HG03045 (cell line): ENCODE results near the gene INO80.
"Not testable (repeated sequence)": the region's sequence is repeated elsewhere in the genome, so short reads cannot be mapped to it uniquely, and the experiment has no call there.

Experiments
- ATAC-seq: cut with Tn5 transposase; IDR thresholded peaks from one replicate; pipeline ENCODE4 v1.9.1; 2021; ENCODE audit warnings: mild to moderate bottlenecking, moderate library complexity; ENCODE audit not compliant: unreplicated experiment

INO80 gene

GRCh38 chr15:41116116-41116961 is at the start of gene INO80:
Gene INO80 (minus strand): TSS chr15:41116280. CDS start chr15:41096310, 19,970 bp downstream.
- ATAC-seq = peak; percentile 75

DNA sequence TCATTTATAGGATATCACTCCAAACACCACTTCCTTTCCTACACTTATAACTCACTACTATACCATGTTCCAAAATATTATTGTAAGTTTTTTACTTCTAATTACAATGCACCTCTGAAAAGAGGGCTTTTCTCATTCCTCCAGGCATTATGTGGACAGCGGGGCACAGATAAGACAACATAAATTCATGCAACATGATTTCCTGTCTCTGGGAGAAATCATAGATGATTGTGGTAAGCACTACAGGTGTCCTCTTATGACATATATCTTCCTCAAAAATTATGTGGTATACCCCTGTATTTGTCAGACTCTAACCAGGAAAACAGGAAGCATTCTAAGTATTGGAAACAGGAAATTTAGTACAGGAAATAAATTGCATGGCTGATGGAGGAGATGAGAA is 45.7 kb upstream of the INO80 start:
- ATAC-seq = no peak

DNA sequence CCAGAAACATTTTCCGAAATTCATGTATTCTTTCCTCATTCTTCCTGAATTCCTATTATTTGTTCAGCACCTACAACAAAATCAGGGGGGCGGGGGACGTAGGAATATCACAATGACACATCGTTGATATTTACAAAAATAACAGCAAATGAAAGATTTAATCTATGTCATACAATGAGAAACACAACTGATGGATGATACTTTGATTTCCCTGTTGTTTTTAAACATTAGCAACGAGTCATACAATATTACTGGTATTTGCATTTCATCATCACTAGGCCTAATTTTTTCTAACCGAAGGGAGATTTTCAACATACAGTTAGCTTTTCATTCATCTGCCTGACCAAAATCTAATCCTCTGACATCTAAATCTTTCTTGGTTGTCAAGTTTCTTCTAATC is 45.3 kb upstream of the INO80 start:
- ATAC-seq = no peak

DNA sequence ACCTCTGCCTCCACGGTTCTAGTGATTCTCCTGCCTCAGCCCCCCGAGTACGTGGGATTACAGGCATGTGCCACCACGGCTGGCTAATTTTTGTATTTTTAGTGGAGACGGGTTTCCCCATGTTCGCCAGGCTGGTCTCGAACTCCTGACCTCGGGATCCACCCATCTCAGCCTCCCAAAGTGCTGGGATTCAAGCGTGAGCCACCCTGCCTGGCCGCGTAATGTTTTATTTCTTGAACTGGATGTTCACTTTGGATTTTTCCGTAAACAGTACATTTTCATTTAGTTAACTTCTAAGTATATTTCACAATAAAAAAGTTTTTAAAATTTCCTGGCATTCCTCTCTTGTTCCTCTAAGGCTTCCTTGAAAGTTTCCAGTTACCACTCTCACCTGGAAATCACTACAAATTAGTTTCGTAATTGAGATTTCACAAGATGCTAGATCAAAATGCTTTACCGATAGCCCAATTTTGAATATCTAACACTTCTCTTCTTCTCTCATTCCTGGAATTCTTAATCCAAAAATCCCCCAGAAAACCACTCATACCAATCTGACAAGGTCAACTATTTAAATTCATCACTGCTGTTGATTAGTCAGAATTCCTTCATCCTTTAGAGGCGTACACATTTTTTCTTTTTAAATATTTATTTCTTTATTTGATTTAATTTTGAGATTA is 44.7 kb upstream of the INO80 start:
- no peak for ATAC-seq

- no peak for ATAC-seq
Measured at GRCh38 chr15:41154412-41154811, 38.3 kb upstream of the INO80 start.

- no peak for ATAC-seq
Measured at GRCh38 chr15:41153733-41154132, 37.7 kb upstream of the INO80 start.

DNA sequence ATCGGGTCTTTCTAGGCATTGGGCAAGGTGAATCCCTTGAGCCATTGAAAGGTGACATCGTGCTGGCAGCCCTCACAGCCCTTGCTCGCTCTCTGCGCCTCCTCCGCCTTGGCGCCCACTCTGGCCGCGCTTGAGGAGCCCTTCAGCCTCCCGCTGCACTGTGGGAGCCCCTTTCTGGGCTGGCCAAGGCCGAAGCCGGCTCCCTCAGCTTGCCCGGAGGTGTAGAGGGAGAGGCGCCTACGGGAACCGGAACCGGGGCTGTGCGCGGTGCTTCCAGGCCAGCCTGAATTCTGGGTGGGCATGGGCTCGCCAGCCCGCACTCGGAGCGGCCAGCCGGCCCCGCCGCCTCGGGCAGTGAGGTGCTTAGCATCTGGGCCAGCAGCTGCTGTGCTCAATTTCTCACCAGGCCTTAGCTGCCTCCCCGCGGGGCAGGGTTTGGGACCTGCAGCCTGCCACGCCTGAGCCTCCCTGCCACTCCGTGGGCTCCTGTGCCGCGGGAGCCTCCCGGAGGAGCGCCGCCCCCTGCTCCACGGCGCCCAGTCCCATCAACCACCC is 35.4 kb upstream of the INO80 start:
- ATAC-seq = no peak

GRCh38 chr15:41150279-41150678 is 34.2 kb upstream of the INO80 start:
- ATAC-seq = no peak

GRCh38 chr15:41148065-41148464 is 32.0 kb upstream of the INO80 start:
- no peak for ATAC-seq

DNA sequence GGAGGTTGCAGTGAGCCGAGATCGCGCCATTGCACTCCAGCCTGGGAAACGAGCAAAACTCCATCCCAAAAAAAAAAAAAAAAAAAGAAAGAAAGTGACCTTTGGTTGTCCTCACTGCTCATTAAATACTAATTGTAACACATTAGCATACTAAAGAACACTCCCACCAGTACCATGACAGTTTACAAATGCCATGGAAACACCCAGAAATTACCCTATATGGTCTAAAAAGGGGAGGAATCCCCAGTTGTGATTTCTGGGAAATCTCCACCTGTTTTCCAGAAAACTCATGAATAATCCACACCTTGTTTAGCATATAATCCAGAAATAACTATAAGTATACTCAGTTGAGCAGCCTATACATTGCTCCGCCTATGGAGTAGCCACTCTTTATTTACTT is 23.5 kb upstream of the INO80 start:
- no peak for ATAC-seq

GRCh38 chr15:41139112-41139511 is 23.0 kb upstream of the INO80 start:
- ATAC-seq = not testable (repeated sequence)

DNA sequence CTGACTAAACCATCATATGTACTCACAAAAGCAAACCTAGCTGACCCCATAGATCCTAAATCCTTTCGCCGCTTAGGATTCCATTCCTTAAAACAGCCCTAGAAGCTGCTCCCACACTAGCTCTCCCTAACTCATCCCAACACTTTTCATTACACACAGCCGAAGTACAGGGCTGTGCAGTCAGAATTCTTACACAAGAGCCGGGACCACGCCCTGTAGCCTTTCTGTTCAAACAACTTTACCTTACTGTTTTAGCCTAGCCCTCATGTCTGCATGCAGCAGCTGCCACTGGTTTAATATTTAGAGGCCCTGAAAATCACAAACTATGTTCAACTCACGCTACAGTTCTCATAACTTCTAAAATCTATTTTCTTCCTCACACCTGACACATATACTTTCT is 19.5 kb upstream of the INO80 start:
- not testable (repeated sequence) for ATAC-seq

DNA sequence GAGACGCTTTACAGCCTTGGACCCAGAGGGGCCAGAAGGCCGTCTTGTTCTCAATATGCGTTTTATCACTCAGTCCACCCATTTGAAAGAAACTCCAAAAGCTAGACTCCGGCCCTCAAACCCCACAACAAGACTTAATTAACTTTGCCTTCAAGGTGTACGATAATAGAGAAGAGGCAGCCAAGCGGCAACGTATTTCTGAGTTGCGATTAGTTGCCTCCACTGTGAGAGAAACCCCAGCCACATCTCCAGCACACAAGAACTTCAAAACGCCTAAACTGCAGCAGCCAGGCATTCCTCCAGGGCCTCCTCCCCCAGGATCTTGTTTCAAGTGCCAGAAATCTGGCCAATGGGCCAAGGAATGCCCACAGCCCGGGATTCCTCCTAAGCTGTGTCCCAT is 17.4 kb upstream of the INO80 start:
- no peak for ATAC-seq

GRCh38 chr15:41132094-41132493 is 16.0 kb upstream of the INO80 start:
- ATAC-seq = not testable (repeated sequence)

DNA sequence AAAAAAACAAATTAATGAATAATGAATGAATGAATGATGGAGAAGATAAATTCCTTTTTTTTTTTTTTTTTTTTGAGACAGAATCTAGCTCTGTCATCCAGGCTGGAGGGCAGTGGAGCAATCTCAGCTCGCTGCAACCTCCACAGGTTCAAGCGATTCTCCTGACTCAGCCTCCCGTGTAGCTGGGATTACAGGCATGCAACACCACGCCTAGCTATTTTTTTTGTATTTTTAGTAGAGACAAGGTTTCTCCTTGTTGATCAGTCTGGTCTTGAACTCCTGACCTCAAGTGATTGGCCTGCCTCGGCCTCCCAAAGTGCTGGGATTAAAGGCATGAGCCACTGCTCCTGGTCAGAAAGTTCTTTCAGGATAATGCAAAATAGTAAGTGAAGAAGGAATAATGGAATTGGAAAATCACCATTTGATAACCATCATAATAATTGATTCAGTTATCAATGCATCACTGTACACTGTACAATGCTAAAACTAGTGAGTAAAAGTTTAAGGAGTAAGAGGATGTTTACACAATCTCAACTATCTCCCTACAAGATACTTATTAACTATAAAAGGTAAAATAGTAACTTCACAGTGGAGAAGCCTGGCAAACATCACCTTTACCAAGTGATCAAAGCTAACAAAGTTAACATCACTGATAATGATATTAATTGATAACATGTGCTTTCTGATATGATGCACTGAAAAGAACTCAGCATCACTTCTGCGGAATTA is 12.3 kb upstream of the INO80 start:
- no peak for ATAC-seq

GRCh38 chr15:41125931-41126642 is 10.0 kb upstream of the INO80 start:
- no peak for ATAC-seq

GRCh38 chr15:41125063-41125669 is 9.1 kb upstream of the INO80 start:
- no peak for ATAC-seq

DNA sequence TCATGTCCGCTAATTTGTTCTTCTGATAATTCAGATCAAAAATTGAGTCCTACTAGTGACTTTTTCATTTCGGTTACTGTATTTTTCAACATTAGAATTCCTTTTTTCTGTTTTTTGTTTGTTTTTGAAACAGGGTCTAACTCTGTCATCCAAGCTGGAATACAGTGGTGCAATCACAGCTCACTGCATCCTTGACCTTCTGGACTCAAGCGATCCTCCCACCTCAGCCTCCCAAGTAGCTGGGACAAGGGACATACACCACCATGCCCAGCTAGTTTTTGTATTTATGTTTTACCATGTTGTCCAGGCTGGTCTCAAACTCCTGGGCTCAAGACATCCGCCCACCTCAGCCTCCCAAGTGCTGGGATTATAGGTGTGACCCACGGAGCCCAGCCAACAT is 8.0 kb upstream of the INO80 start:
- no peak for ATAC-seq

DNA sequence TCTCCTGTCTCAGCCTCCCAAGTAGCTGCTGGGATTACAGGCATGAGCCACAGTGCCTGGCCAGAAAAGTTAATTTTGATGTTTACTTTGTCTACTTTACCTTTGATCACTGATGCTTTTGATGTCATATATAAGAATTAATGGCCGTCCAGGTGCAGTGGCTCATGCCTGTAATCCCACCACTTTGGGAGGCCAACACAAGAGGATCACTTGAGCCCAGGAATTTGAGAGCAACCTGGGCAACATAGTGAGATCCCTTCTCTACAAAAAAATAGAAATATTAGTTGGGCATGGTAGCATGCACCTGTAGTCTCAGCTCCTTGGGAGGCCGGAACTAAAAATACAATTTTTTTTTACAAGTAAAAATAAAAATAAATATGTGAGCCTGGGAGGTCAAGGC is 6.8 kb upstream of the INO80 start:
- no peak for ATAC-seq

- no peak for ATAC-seq
Measured at GRCh38 chr15:41121951-41122350, 5.9 kb upstream of the INO80 start.

DNA sequence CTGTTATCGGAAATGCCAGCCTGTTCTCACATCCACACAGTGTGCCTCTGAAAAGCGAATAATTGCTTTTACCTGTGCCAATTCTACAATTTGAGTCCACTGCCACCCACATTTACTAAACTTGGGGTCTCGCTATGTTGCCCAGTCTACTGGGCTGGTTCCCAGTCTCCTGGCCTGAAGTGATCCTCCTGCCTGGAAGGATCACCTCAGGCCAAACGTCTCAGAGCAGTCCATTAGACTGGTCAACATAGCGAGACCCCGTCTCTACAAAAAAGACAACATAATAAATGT is 827 bp upstream of the INO80 start:
- no peak for ATAC-seq
